Sigmoid colon (tissue), 7 donors: ENCODE results near the gene ZNF682. TPM values are rescaled to one million over a fixed set of nuclear protein-coding genes. Genes with fewer than 3 reads are reported as not detected.
A peak's percentile ranks its signal among the peaks of the same experiment; 100 is the strongest.
"Not testable (repeated sequence)": the region's sequence is repeated elsewhere in the genome, so short reads cannot be mapped to it uniquely, and the experiment has no call there.

Experiments used
- DNase-seq: peaks from one replicate; pipeline ENCODE4 v3.0.0-alpha.2; 2019
- H3K27ac ChIP-seq, 4 donors: fragments of 200-600 bp; sonication (generic); one replicate each; pipeline ENCODE4 v1.5.1; 2016 to 2019; ENCODE audit warnings: mild to moderate bottlenecking in 1 of 4
- H3K27me3 ChIP-seq, 3 donors: fragments of 200-600 bp; sonication (generic); one replicate each; pipeline ENCODE4 v1.5.1; 2019; ENCODE audit warnings: mild to moderate bottlenecking in 1 of 3
- H3K36me3 ChIP-seq, 4 donors: fragments of 200-600 bp; sonication (generic); one replicate each; pipeline ENCODE4 v1.5.1; 2016 to 2019
- H3K4me1 ChIP-seq, 4 donors: fragments of 200-600 bp; sonication (generic); one replicate each; pipeline ENCODE4 v1.5.1; 2017 to 2019
- H3K4me3 ChIP-seq, 4 donors: fragments of 200-600 bp; sonication (generic); one replicate each; pipeline ENCODE4 v1.5.1; 2017 to 2019; ENCODE audit warnings: mild to moderate bottlenecking in 2 of 4, moderate library complexity in 1 of 4
- H3K9me3 ChIP-seq, 4 donors: fragments of 200-600 bp in 3 of 4; sonication (generic) in 3 of 4; one replicate each; pipeline versions ENCODE4 v1.5.1 to v1.6.1; 2013 to 2019
- CTCF ChIP-seq, 4 experiments: fragments of 450-650 bp in 3 of 4; fragments of 200-600 bp in 1 of 4; IDR thresholded peaks; one replicate each; pipeline ENCODE4 v1.5.1; 2016 to 2019; ENCODE audit warnings: antibody characterized with exemption in 4 of 4, mild to moderate bottlenecking in 3 of 4, moderate library complexity in 2 of 4
- EP300 ChIP-seq, 4 donors: sonication (generic); formaldehyde crosslinking; IDR thresholded peaks; one replicate each; pipeline ENCODE4 v1.6.1; 2017; ENCODE audit warnings: antibody characterized with exemption in 4 of 4
- POLR2A ChIP-seq, 2 donors: fragments of 450-650 bp; IDR thresholded peaks; one replicate each; pipeline ENCODE4 v1.6.1; 2016; ENCODE audit warnings: antibody characterized with exemption in 2 of 2, mild to moderate bottlenecking in 2 of 2, moderate library complexity in 2 of 2
- POLR2AphosphoS5 ChIP-seq, 4 donors: sonication (generic); formaldehyde crosslinking; IDR thresholded peaks; one replicate each; pipeline ENCODE4 v1.6.1; 2017; ENCODE audit warnings: antibody characterized with exemption in 4 of 4
- WGBS, 2 donors: extraction: QIAGEN DNeasy Blood & Tissue Kit; methylation state at CpG; one replicate each; pipeline ENCODE4 v1.1.7; 2013; 5-methylcytosine and 5-hydroxymethylcytosine counted together
- intact Hi-C: fragments of 100-400 bp; cut with DNase I; formaldehyde crosslinking; loops from one replicate; pipeline ENCODE4 v1.15.1; 2023
- polyA plus RNA-seq, 3 donors: library from polyadenylated mRNA; stranded (reverse); fragments of 200-250 nt; gene quantifications; one replicate each; pipeline ENCODE4 v1.2.3, GENCODE V29; 2013
- total RNA-seq, 4 donors: library from RNA; depleted of rRNA; stranded (reverse); fragments of >200 nt; gene quantifications; one replicate each; pipeline ENCODE4 v1.1.0, GENCODE V29; 2016
- donor health status: healthy with polysubstance abuse.
- donor health status: Bipolar disorder and iron deficiency.
- donor health status: healthy.

The ZNF682 gene
- total and polyA plus RNA-seq, 7 donors, result 0.69 to 3.0 (median 1.8) TPM

- Histone ChIP-seq H3K9me3 (peaks cover 0 to 20% (median 0%) of the 10 kb centered on the region in 4 donors), H3K4me1 (no peaks in the 10 kb centered on the region), H3K27me3 (no peaks in the 10 kb centered on the region), H3K36me3 (no peaks in the 10 kb centered on the region), H3K27ac (no peak overlapping the region), H3K4me3 (no peak overlapping the region)
- DNase-seq, result no peak
- no peak for TF ChIP-seq POLR2A (IDR thresholded peaks at IDR 0.05)
- no peak for TF ChIP-seq EP300 (IDR thresholded peaks at IDR 0.05)
- no peak for TF ChIP-seq POLR2AphosphoS5 (IDR thresholded peaks at IDR 0.05)
- peak in 3 of 4 experiments; percentile 20 to 60 (median 25) for TF ChIP-seq CTCF (IDR thresholded peaks at IDR 0.05)
- 55 to 72% methylated on average over 7 of the region's 7 CpGs for WGBS, 2 donors
- intact Hi-C loops, result loop anchor here (5.0 kb wide), 1 partner anchor 280 kb away; no protein-coding TSS in a partner anchor
These were observed 41.5 kb downstream of the ZNF682 start for GRCh38 chr19:19997656-19998268.

GRCh38 chr19:19966862-19967261 is 72.4 kb downstream of the ZNF682 start:
- Histone ChIP-seq H3K27ac (no peak overlapping the region), H3K4me3 (no peak overlapping the region), H3K9me3 (peaks cover 0 to 17% (median 10%) of the 10 kb centered on the region in 4 donors), H3K4me1 (no peaks in the 10 kb centered on the region), H3K36me3 (no peaks in the 10 kb centered on the region), H3K27me3 (no peaks in the 10 kb centered on the region)
- DNase-seq, result no peak
- WGBS, 2 donors, result 88 to 92% methylated on average over 4 of the region's 4 CpGs
- TF ChIP-seq EP300 (IDR thresholded peaks at IDR 0.05) (no peak), POLR2AphosphoS5 (IDR thresholded peaks at IDR 0.05) (no peak), CTCF (IDR thresholded peaks at IDR 0.05) (no peak), POLR2A (IDR thresholded peaks at IDR 0.05) (no peak)
- intact Hi-C loops, result no loop called here

- H3K4me3 ChIP-seq, intact Hi-C loops, H3K27me3 ChIP-seq, H3K36me3 ChIP-seq, DNase-seq, H3K27ac ChIP-seq, H3K4me1 ChIP-seq: not testable (repeated sequence)
- peaks cover 0 to 17% (median 10%) of the 10 kb centered on the region in 4 donors for H3K9me3 ChIP-seq
- WGBS, 2 donors, result 89 to 94% methylated on average over 3 of the region's 3 CpGs
These were observed 73.2 kb downstream of the ZNF682 start for GRCh38 chr19:19966126-19966525.

GRCh38 chr19:19964416-19964815 is 74.9 kb downstream of the ZNF682 start:
- 83 to 90% methylated on average over 7 of the region's 7 CpGs for WGBS, 2 donors
- H3K9me3 ChIP-seq, result peaks cover 0 to 17% (median 10%) of the 10 kb centered on the region in 4 donors
- no peak for DNase-seq
- H3K4me1 ChIP-seq, result no peaks in the 10 kb centered on the region
- no peak for TF ChIP-seq POLR2AphosphoS5 (IDR thresholded peaks at IDR 0.05)
- TF ChIP-seq EP300 (IDR thresholded peaks at IDR 0.05), result no peak
- no peak for TF ChIP-seq POLR2A (IDR thresholded peaks at IDR 0.05)
- H3K27ac ChIP-seq, result no peak overlapping the region
- H3K4me3 ChIP-seq, result no peak overlapping the region
- H3K27me3 ChIP-seq, result no peaks in the 10 kb centered on the region
- H3K36me3 ChIP-seq, result no peaks in the 10 kb centered on the region
- intact Hi-C loops, result no loop called here

GRCh38 chr19:19959151-19959799 is 80.0 kb downstream of the ZNF682 start:
- WGBS, 2 donors, result 18% methylated on average over 9 of the region's 9 CpGs
- peak in 3 of 4 experiments; percentile 52 to 72 (median 56) for TF ChIP-seq CTCF (IDR thresholded peaks at IDR 0.05)
- not testable (repeated sequence) for H3K36me3 ChIP-seq, H3K27me3 ChIP-seq, H3K4me3 ChIP-seq, H3K9me3 ChIP-seq, H3K27ac ChIP-seq, H3K4me1 ChIP-seq
- DNase-seq, result peak; percentile 80
- intact Hi-C loops, result loop anchor here (2.0 kb wide), 1 partner anchor 426 kb away; no protein-coding TSS in a partner anchor

GRCh38 chr19:19957766-19958165 is 81.5 kb downstream of the ZNF682 start:
- H3K36me3 ChIP-seq, H3K27ac ChIP-seq, H3K27me3 ChIP-seq, H3K4me1 ChIP-seq, H3K4me3 ChIP-seq, DNase-seq, H3K9me3 ChIP-seq: not testable (repeated sequence)
- intact Hi-C loops, result loop anchor here (2.0 kb wide), 1 partner anchor 425 kb away; no protein-coding TSS in a partner anchor
- WGBS, 2 donors, result 85 to 89% methylated on average over 8 of the region's 8 CpGs
